H1 (cell line): ENCODE data around the gene DMXL2. TPM values are rescaled to one million over a fixed set of nuclear protein-coding genes. Genes with fewer than 3 reads are reported as not detected.
"Not testable (repeated sequence)": the region's sequence is repeated elsewhere in the genome, so short reads cannot be mapped to it uniquely, and the experiment has no call there.

ENCODE experiments used
- CTCF ChIA-PET: fragments of 300-600 bp; sonication (Branson Sonifier 250); formaldehyde crosslinking; loops from one replicate; lab custom pipeline; 2021; ENCODE audit not compliant: partially characterized antibody; lab: Charles Lee
- POLR2A ChIA-PET: fragments of 300-600 bp; sonication (Branson Sonifier 250); formaldehyde crosslinking; loops from one replicate; lab custom pipeline; 2021; ENCODE audit warnings: inconsistent platforms; ENCODE audit not compliant: partially characterized antibody; lab: Charles Lee
- DNase-seq, 2 experiments: peaks; one replicate each; pipeline versions ENCODE4 v3.0.0 to v3.0.0-alpha.2; 2010 to 2022; ENCODE audit warnings: low spot score in 2 of 2, low read depth in 1 of 2, mixed read lengths in 1 of 2
- FAIRE-seq: peaks from 2 replicates; lab custom pipeline; 2011; peaks lifted over from hg19 to GRCh38; lab: Jason Lieb, UNC
- H2AFZ ChIP-seq: 2 replicates; pipeline ENCODE4 v1.8.1; 2012; ENCODE audit warnings: low read length, inconsistent platforms
- H2AK5ac ChIP-seq: 2 replicates; pipeline ENCODE4 v1.6.1; 2013; ENCODE audit warnings: low read depth, low read length
- H2BK120ac ChIP-seq: replicated peaks from 2 replicates; pipeline ENCODE3; 2013; ENCODE audit warnings: low read depth, low read length, inconsistent platforms
- H2BK12ac ChIP-seq: 2 replicates; pipeline ENCODE4 v1.6.1; 2013; ENCODE audit warnings: low read depth, low read length
- H2BK15ac ChIP-seq: 2 replicates; pipeline ENCODE4 v1.6.1; 2013; ENCODE audit warnings: low read length
- H2BK20ac ChIP-seq: 2 replicates; pipeline ENCODE4 v1.6.1; 2013; ENCODE audit warnings: low read length
- H2BK5ac ChIP-seq: 2 replicates; pipeline ENCODE4 v1.6.1; 2013; ENCODE audit warnings: low read depth, low read length
- H3K14ac ChIP-seq: 2 replicates; pipeline ENCODE4 v1.6.1; 2013; ENCODE audit warnings: inconsistent platforms; ENCODE audit not compliant: insufficient read length
- H3K18ac ChIP-seq: 2 replicates; pipeline ENCODE4 v1.6.1; 2013; ENCODE audit warnings: low read length; ENCODE audit errors: extremely low read depth
- H3K23ac ChIP-seq: 2 replicates; pipeline ENCODE4 v1.6.1; 2013; ENCODE audit warnings: inconsistent platforms; ENCODE audit not compliant: insufficient read length
- H3K23me2 ChIP-seq: 2 replicates; pipeline ENCODE4 v1.6.1; 2013; ENCODE audit warnings: low read depth, low read length
- H3K27ac ChIP-seq: 2 replicates; pipeline ENCODE4 v1.6.1; 2011; ENCODE audit warnings: low read depth, low read length, inconsistent platforms
- H3K27me3 ChIP-seq, 4 experiments: replicated peaks in 1 of 4; 1 replicate in 1 of 4; 2 replicates in 3 of 4; pipeline versions ENCODE4 v1.6.1 to v1.8.1; 2011 to 2013; ENCODE audit warnings: low read length in 3 of 4, mild to moderate bottlenecking in 3 of 4, inconsistent platforms in 2 of 4, mixed read lengths in 2 of 4, moderate library complexity in 1 of 4; ENCODE audit not compliant: control insufficient read depth in 3 of 4, insufficient read depth in 3 of 4; ENCODE audit errors: extremely low read depth in 1 of 4
- H3K36me3 ChIP-seq, 4 experiments: 2 replicates each; pipeline versions ENCODE4 v1.6.1 to v1.8.1; 2011 to 2013; ENCODE audit warnings: mild to moderate bottlenecking in 4 of 4, low read length in 3 of 4, moderate library complexity in 2 of 4, control low read depth in 1 of 4, inconsistent platforms in 1 of 4; ENCODE audit not compliant: insufficient read depth in 4 of 4, control insufficient read depth in 2 of 4
- H3K4ac ChIP-seq: replicated peaks from 2 replicates; pipeline ENCODE3; 2013; ENCODE audit warnings: low read length, low read depth, mixed read lengths, inconsistent platforms; ENCODE audit not compliant: insufficient read length
- H3K4me1 ChIP-seq, 4 experiments: replicated peaks in 1 of 4; 1 replicate in 1 of 4; 2 replicates in 3 of 4; pipeline versions ENCODE4 v1.6.1 to v1.8.1; 2011 to 2013; ENCODE audit warnings: low read length in 3 of 4, inconsistent platforms in 2 of 4, mixed read lengths in 1 of 4; ENCODE audit not compliant: insufficient read depth in 4 of 4, control insufficient read depth in 3 of 4
- H3K4me2 ChIP-seq, 2 experiments: 2 replicates each; pipeline versions ENCODE4 v1.6.1 to v1.8.1; 2011 to 2013; ENCODE audit warnings: low read depth in 2 of 2, low read length in 2 of 2, control low read depth in 1 of 2, inconsistent platforms in 1 of 2, mild to moderate bottlenecking in 1 of 2; ENCODE audit not compliant: insufficient read depth in 1 of 2
- H3K4me3 ChIP-seq, 4 experiments: fragments of 200-600, 300-600 bp in 1 of 4; sonication (generic), shearing (Covaris generic), sonication (Bioruptor Twin) in 1 of 4; 2 replicates each; pipeline versions ENCODE4 v1.5.1 to v1.8.1; 2011 to 2016; ENCODE audit warnings: low read length in 4 of 4, low read depth in 3 of 4, control low read depth in 2 of 4, inconsistent platforms in 2 of 4, mild to moderate bottlenecking in 2 of 4, mixed read lengths in 1 of 4, moderate library complexity in 1 of 4; ENCODE audit not compliant: insufficient read depth in 2 of 4; ENCODE audit errors: extremely low read depth in 1 of 4
- H3K56ac ChIP-seq: replicated peaks from 2 replicates; pipeline ENCODE3; 2013; ENCODE audit warnings: low read depth, mild to moderate bottlenecking, mixed read lengths, low read length, inconsistent platforms; ENCODE audit not compliant: insufficient read length
- H3K79me1 ChIP-seq: 2 replicates; pipeline ENCODE4 v1.6.1; 2013; ENCODE audit warnings: low read depth, low read length, control low read depth
- H3K79me2 ChIP-seq, 2 experiments: 2 replicates each; pipeline versions ENCODE4 v1.6.1 to v1.8.1; 2012 to 2013; ENCODE audit warnings: low read length in 2 of 2, mild to moderate bottlenecking in 2 of 2, inconsistent platforms in 1 of 2; ENCODE audit not compliant: insufficient read depth in 2 of 2, control insufficient read depth in 1 of 2
- H3K9ac ChIP-seq, 4 experiments: replicated peaks in 1 of 4; 1 replicate in 1 of 4; 2 replicates in 3 of 4; pipeline versions ENCODE4 v1.6.1 to v1.8.1; 2011 to 2013; ENCODE audit warnings: low read depth in 3 of 4, low read length in 3 of 4, control low read depth in 2 of 4, mild to moderate bottlenecking in 2 of 4, moderate library complexity in 2 of 4, inconsistent platforms in 1 of 4; ENCODE audit errors: extremely low read depth in 1 of 4
- H3K9me3 ChIP-seq, 2 experiments: 2 replicates each; pipeline versions ENCODE4 v1.6.1 to v1.8.1; 2012 to 2013; ENCODE audit warnings: mild to moderate bottlenecking in 2 of 2, moderate library complexity in 2 of 2, control low read depth in 1 of 2, inconsistent platforms in 1 of 2, low read depth in 1 of 2, low read length in 1 of 2, mixed read lengths in 1 of 2; ENCODE audit not compliant: insufficient read depth in 2 of 2
- H4K20me1 ChIP-seq, 2 experiments: replicated peaks in 1 of 2; 2 replicates each; pipeline versions ENCODE3 to v1.8.1; 2011 to 2013; ENCODE audit warnings: inconsistent platforms in 2 of 2, low read length in 2 of 2, mild to moderate bottlenecking in 1 of 2; ENCODE audit not compliant: insufficient read depth in 2 of 2, control insufficient read depth in 1 of 2
- H4K5ac ChIP-seq: 2 replicates; pipeline ENCODE4 v1.6.1; 2013; ENCODE audit warnings: low read length, low read depth, mixed read lengths, inconsistent platforms; ENCODE audit not compliant: insufficient read length
- H4K8ac ChIP-seq: 2 replicates; pipeline ENCODE4 v1.8.0; 2013; ENCODE audit warnings: mild to moderate bottlenecking, moderate library complexity, low read length, inconsistent platforms; ENCODE audit not compliant: insufficient read depth; ENCODE audit errors: extremely low read depth
- H4K91ac ChIP-seq: replicated peaks from 2 replicates; pipeline ENCODE3; 2013; ENCODE audit warnings: low read length, mixed read lengths, inconsistent platforms; ENCODE audit not compliant: insufficient read length
- WGBS, 2 experiments: shearing (Covaris generic) in 1 of 2; methylation state at CpG; one replicate each; pipeline versions ENCODE4 v1.1.6 to v1.1.7; 2013 to 2015; ENCODE audit warnings: low lambda C conversion rate in 2 of 2, mixed read lengths in 2 of 2, inconsistent platforms in 1 of 2, low coverage in 1 of 2, missing lambda C conversion rate in 1 of 2; ENCODE audit not compliant: insufficient replicate concordance in 2 of 2, insufficient coverage in 1 of 2, insufficient read length in 1 of 2; ENCODE audit errors: extremely low coverage in 1 of 2, missing lambda C conversion rate in 1 of 2; 5-methylcytosine and 5-hydroxymethylcytosine counted together
- polyA plus RNA-seq, 7 experiments: library from polyadenylated mRNA; depleted of rRNA in 3 of 7; stranded (reverse) in 5 of 7; unstranded in 2 of 7; fragments of >200 nt in 5 of 7; fragments of 200-250 nt in 2 of 7; gene quantifications; 1 replicate in 5 of 7; 2 replicates in 1 of 7; 4 replicates in 1 of 7; pipeline versions ENCODE4 v1.2.1 to v1.2.3, GENCODE V29; 2011 to 2013; ENCODE audit warnings: missing spikeins in 2 of 7, mixed read lengths in 2 of 7
- total RNA-seq: library from RNA; stranded (reverse); fragmentation: NEBNext Ultra II Directional; extraction: Animal tissue kit (Norgen Biotek cat#: 25700); gene quantifications from 2 replicates; pipeline ENCODE4 v1.2.1, GENCODE V29; 2021

Gene DMXL2
- total and polyA plus RNA-seq, 2 of the 8 experiments (the other 6 are each of a cell fraction or from before 2014, with no cell fraction given), result 9.5 to 10.6 TPM

DNA sequence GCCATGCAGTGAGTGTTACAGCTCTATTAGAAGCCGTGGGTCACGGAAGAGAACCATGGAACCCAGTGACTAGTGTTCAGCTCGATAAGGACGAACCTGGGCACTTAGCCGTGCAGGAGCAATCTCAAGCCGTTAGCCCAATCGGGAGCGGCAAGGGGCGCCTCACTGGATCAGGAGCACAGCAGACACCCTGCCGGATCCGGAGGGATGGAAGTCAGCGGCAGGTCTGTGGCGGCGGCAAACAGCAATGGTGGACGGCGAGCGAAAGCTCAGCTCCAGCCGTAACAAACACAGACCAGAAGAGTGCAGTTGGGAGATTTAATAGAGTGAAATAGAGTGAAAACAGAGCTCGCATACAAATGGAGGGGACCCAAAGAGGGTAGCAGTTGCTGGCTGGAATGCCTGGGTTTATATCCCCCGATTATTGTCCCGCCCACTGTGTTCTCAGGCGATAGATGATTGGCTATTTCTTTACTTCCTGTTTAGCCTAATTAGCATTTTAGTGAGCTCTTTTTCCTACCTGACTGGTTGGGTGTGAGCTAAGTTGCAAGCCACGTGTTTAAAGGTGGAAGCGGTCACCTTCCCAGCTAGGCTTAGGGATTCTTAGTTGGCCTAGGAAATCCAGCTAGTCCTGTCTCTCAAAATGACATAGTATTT is 33.0 kb upstream of the DMXL2 start:
- POLR2A ChIA-PET, result not testable (repeated sequence)

More for the DNA sequence above, 33.0 kb upstream of the DMXL2 start:
- H4K5ac ChIP-seq, H3K14ac ChIP-seq, H3K4ac ChIP-seq, DNase-seq, H3K27me3 ChIP-seq, H3K56ac ChIP-seq, H2AK5ac ChIP-seq, H3K23ac ChIP-seq, H3K18ac ChIP-seq, H3K4me3 ChIP-seq, H3K79me1 ChIP-seq, H3K36me3 ChIP-seq, H2BK12ac ChIP-seq, H2AFZ ChIP-seq, H2BK5ac ChIP-seq, H3K9me3 ChIP-seq, H4K91ac ChIP-seq, H3K9ac ChIP-seq, H3K79me2 ChIP-seq, H4K20me1 ChIP-seq, H2BK15ac ChIP-seq, H3K23me2 ChIP-seq, H2BK120ac ChIP-seq, H3K27ac ChIP-seq, H4K8ac ChIP-seq, FAIRE-seq, H3K4me2 ChIP-seq, H3K4me1 ChIP-seq, H2BK20ac ChIP-seq: not testable (repeated sequence)
- CTCF ChIA-PET, result interaction anchor here (0.9 to 6.9 kb wide), 5 partner anchors 11 to 127 kb away, joined by 3 to 63 read pairs (median 4); no protein-coding TSS in a partner anchor
- WGBS, 2 experiments, result 95% methylated on average over 24 of the region's 24 CpGs; no CpG with 5 or more reads in 1 of the 2 experiments
